DND-41 (cell line): Measurements from ENCODE around the gene BIRC2.

ENCODE experiments used
- CTCF ChIP-seq: IDR thresholded peaks from 2 replicates; pipeline ENCODE4 v1.5.1; 2012; ENCODE audit warnings: borderline replicate concordance, low read length, moderate library complexity, mild to moderate bottlenecking; ENCODE audit not compliant: poor library complexity, severe bottlenecking; ENCODE audit errors: extremely low read depth
- EZH2 ChIP-seq: IDR thresholded peaks from 3 replicates; pipeline ENCODE4 v1.6.1; 2012; ENCODE audit warnings: borderline replicate concordance, low read depth, mild to moderate bottlenecking, moderate library complexity, low read length, inconsistent platforms; ENCODE audit not compliant: severe bottlenecking

- TF ChIP-seq CTCF (no peak), EZH2 (no peak)
Observed at GRCh38 chr11:102427068-102427467, 80.1 kb downstream of the BIRC2 start.
